ES-I3 (cell line): ENCODE data around the gene LASP1.
"Not testable (repeated sequence)": the region's sequence is repeated elsewhere in the genome, so short reads cannot be mapped to it uniquely, and the experiment has no call there.

ENCODE experiments used
- H3K36me3 ChIP-seq: 2 replicates; pipeline ENCODE4 v1.6.1; 2013; ENCODE audit warnings: mild to moderate bottlenecking, low read length, control low read depth, moderate library complexity; ENCODE audit not compliant: insufficient read depth
- H3K4me1 ChIP-seq: 2 replicates; pipeline ENCODE4 v1.6.1; 2013; ENCODE audit warnings: mild to moderate bottlenecking, control low read depth, low read length; ENCODE audit not compliant: insufficient read depth
- H3K9ac ChIP-seq: 2 replicates; pipeline ENCODE4 v1.6.1; 2013; ENCODE audit warnings: low read depth, mild to moderate bottlenecking, low read length, moderate library complexity
- H3K9me3 ChIP-seq: 2 replicates; pipeline ENCODE4 v1.6.1; 2013; ENCODE audit warnings: mild to moderate bottlenecking, low read length, moderate library complexity; ENCODE audit not compliant: control insufficient read depth, insufficient read depth

Gene LASP1

DNA sequence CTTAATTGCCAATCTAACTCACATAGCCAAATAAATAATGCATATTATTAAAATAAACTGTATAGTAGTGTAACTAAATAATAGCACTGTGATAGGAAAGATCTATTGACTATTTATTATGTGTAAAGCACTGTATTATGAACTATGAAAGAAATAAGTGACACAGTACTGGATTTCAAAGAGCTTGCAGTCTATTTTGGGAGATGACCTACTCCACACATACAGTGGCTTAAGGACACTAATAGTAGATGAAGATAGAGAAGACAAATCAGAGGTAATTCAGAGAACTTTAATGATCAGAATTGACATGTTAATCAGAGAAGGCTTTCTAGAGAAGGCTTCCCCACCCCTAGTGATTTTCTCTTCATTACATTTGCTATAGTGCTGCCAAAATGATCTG is 70.1 kb downstream of the LASP1 start:
- Histone ChIP-seq H3K9me3 (no peaks in the 10 kb centered on the region), H3K9ac (no peak overlapping the region), H3K36me3 (no peaks in the 10 kb centered on the region), H3K4me1 (peaks cover 6% of the 10 kb centered on the region; the same call in 1 of the 2 replicates)

DNA sequence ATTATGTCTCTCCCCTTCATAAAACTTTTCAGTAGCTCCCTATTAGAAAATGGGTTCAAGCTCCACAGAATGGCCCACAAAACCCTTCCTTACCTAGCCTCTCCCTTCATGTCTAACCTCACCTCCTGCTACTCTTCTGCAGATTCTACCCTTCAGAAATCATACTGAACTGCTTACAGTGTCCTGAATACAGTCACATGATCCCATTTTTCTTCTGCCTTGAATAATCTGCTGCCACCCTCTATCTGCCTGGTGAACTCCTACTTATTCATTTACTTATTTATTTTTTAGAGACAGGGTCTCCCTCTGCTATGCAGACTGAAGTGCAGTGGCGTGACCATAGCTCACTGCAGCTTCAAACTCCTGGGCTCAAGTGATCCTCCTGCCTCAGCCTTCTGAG is 70.5 kb downstream of the LASP1 start:
- Histone ChIP-seq H3K9me3 (no peaks in the 10 kb centered on the region), H3K4me1 (peaks cover 6% of the 10 kb centered on the region; the same call in 1 of the 2 replicates), H3K36me3 (no peaks in the 10 kb centered on the region), H3K9ac (no peak overlapping the region)

DNA sequence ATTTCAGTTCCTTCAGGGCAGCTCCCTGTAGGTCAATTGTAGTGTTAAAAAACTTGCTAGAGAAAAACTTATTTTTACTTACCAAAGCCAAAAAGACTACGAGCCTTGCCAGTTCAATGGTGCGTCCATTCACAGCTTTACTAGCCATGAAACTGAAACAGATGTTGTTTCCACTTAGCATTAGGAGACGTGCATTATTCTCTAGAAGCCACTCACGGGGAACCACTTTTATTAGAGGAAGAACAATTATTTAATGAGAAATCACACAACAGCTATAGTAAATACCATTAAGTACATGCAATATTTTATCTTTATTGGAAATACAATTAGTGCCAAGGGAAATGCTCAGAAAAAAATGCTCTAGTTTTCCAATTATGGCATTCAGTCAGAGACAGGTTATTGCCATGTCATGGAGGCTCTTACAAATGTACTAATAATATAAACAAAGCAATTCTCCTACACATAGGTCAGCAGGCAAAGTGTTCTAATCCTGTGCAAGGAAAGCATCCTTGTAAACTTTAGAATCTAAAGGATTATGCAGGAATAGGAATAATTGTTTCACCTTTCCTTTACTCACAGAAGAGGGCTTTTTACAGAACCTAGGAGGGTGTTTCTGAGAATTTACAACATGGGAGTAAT is 73.0 kb downstream of the LASP1 start:
- H3K9me3 ChIP-seq: no peaks in the 10 kb centered on the region
- H3K36me3 ChIP-seq: no peaks in the 10 kb centered on the region
- peaks cover 6% of the 10 kb centered on the region; the same call in 1 of the 2 replicates for H3K4me1 ChIP-seq
- H3K9ac ChIP-seq: no peak overlapping the region

DNA sequence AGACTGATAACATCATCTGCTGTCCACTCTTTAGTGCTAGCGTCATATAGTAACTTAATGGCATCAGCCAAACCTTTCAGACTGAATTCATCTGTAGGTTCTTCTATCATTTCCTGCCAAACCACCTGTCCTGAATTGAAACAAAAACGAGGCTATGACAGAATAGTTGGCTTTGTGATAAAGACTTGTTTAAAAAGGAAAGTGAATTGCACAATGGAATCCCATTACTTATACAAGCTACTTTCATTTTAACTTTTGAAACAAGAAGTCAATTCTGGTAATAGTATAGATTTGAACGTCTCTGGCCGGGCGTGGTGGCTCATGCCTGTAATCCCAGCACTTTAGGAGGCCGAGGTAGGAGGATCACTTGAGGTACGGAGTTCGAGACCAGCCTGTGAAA is 73.7 kb downstream of the LASP1 start:
- Histone ChIP-seq H3K4me1 (peaks cover under 1% of the 10 kb centered on the region; the same call in 1 of the 2 replicates), H3K9me3 (no peaks in the 10 kb centered on the region), H3K9ac (no peak overlapping the region), H3K36me3 (no peaks in the 10 kb centered on the region)

DNA sequence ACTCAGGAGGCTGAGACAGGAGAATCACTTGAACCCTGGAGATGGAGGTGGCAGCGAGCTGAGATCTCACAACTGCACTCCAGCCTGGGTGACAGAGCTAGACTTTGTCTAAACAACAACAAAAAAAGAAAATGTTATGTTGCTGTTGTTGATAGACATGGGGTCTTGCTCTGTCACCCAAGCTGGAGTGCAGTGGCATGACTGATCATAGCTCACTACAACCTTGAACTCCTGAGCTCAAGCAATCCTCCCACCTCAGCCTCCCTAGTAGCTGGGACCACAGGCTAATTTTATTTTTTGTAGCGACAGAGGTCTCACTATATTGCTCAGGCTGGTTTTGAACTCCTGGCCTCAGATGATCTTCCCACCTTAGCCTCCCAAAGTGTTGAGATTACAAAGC is 77.3 kb downstream of the LASP1 start:
- H3K9ac ChIP-seq: no peak overlapping the region
- no peaks in the 10 kb centered on the region for H3K4me1 ChIP-seq
- no peaks in the 10 kb centered on the region for H3K9me3 ChIP-seq
- no peaks in the 10 kb centered on the region for H3K36me3 ChIP-seq

DNA sequence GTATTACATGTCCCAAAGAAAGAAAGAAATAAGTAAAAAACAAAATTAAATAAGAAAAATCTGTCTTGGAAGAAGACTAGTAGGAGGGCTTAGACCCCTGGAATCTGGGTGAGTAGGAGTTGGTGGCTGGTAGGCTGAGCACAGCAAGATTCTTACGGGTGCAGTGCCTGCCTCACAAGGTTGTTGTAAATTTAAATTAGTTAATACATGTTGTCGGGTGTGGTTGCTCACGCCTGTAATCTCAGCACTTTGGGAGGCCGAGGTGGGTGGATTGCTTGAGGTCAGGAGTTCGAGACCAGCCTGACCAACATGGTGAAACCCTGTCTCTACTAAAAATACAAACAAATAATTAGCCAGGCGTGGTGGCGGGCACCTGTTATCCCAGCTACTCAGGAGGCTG is 83.9 kb downstream of the LASP1 start:
- H3K36me3 ChIP-seq, H3K9me3 ChIP-seq, H3K9ac ChIP-seq, H3K4me1 ChIP-seq: not testable (repeated sequence)

DNA sequence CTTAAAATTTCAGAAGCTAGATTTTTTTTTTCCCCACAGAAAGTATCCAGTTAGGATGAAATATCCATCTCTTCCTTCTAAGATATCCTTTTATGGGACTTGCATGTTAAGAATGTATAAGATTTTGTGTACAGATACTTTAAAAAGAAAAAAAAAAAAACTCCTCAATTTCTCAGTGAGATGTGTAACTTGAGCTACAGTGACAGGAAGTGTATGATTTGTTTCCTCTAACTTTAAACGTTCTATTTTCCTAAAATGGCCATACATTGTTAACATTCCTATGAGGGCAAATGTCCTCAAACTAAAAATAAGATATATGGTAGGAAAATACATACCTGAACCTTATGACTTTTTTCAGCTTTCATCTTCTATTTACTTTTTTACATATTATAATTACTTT is 88.5 kb downstream of the LASP1 start:
- Histone ChIP-seq H3K9me3 (no peaks in the 10 kb centered on the region), H3K36me3 (no peaks in the 10 kb centered on the region), H3K9ac (no peak overlapping the region), H3K4me1 (no peaks in the 10 kb centered on the region)

DNA sequence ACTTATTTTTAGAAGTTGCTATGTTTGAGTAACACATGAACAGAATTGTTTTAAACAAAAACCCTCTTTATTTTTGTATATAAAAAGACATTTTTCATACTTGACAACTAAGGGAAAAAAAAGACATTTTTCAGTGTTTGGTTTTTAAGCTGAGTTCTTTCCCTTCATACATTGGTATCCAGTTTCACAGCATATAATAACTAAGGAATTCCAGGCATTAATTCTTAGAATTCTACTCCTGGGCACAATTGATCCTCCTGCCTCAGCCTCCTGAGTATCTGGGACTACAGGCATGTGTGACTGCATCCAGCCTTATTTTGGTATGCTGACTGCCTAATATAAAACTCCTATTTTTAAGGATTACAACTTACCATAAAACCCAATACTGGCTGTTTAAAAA is 88.9 kb downstream of the LASP1 start:
- no peaks in the 10 kb centered on the region for H3K9me3 ChIP-seq
- no peak overlapping the region for H3K9ac ChIP-seq
- no peaks in the 10 kb centered on the region for H3K4me1 ChIP-seq
- H3K36me3 ChIP-seq: no peaks in the 10 kb centered on the region

DNA sequence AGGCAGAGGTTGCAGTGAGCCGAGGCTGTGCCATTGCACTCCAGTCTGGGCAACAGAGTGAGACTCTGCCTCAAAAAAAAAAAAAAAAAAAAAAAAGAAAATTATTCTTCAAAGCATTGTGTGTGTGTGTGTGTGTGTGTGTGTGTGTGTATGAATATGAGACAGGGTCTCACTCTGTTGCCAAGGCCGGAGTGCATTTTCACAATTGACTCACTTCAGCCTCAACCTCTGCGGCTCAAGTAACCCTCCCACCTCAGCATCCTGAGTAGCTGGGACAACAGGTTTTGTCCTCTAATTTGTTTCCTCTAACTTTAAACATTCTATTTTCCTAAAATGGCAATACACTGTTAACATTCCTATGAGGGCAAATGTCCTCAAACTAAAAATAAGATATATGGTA is 89.7 kb downstream of the LASP1 start:
- Histone ChIP-seq H3K36me3 (no peaks in the 10 kb centered on the region), H3K9me3 (no peaks in the 10 kb centered on the region), H3K9ac (no peak overlapping the region), H3K4me1 (no peaks in the 10 kb centered on the region)

DNA sequence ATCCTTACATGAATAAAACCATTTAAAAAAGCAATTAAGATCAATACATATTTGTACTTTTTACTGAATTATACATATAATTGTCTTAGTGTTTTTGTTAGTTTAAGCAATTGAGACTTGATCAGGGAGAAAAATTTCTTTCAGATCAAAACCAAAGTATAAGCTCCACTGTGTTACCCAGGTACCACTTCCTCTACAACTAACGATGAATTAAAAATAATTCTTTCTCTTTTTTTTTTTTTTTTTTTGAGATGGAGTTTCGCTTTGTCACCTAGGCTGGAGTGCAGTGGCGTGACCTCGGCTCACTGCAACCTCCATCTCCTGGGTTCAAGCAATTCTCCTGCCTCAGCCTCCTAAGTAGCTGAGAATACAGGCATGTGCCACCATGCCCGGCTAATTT is 90.5 kb downstream of the LASP1 start:
- Histone ChIP-seq H3K9me3 (no peaks in the 10 kb centered on the region), H3K36me3 (no peaks in the 10 kb centered on the region), H3K4me1 (no peaks in the 10 kb centered on the region), H3K9ac (no peak overlapping the region)

DNA sequence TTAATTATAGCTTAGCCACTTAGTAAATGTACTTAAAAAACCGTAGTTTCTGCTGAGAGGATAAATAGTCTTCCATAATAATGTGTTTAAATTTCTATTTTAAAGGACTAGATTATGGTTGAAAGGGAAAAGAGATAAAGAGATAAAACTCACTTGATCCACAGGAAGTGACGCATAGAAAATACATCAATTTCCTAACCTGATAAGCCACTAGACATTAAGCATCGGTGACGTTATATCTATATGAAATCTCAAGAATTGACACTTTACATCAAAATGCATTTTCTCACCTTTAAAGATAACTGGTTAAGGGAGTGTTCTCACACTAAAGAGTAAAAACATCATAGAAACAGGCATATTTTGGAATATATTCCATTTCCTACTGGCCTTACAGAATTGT is 91.6 kb downstream of the LASP1 start:
- H3K4me1 ChIP-seq: no peaks in the 10 kb centered on the region
- no peaks in the 10 kb centered on the region for H3K36me3 ChIP-seq
- H3K9me3 ChIP-seq: no peaks in the 10 kb centered on the region
- no peak overlapping the region for H3K9ac ChIP-seq

DNA sequence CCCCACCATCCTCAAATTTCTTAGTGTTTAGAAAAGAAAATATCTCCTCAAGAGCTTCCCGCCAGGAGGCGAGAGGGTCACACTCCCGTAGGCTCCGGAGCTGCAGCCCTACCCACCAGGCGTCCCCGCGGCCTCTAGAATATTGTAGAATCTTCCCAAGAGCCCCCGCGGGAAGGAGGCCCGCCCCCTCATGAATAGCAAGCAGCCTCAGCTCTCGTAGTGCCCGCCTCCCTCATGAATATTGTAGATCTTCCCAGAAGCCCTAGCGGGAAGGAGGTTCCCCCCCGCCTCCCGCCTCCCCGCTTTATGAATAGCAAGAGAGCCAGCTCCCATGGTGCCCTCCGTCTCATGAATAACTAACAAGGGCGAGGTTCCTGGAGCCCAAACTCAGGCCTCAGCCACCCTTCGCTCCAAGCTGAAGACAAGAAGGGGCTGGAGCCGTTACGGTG is 97.5 kb downstream of the LASP1 start, which contains the start of gene FBXO47:
Gene FBXO47 (minus strand): TSS at position 114 of the 449 bp plus-strand sequence. CDS start 4,378 bp downstream, outside the sequence.
- Histone ChIP-seq H3K9me3 (no peaks in the 10 kb centered on the region), H3K36me3 (no peaks in the 10 kb centered on the region), H3K4me1 (peaks cover 2% of the 10 kb centered on the region; the same call in 1 of the 2 replicates), H3K9ac (peak within 1 kb of the TSS; percentile 56)

DNA sequence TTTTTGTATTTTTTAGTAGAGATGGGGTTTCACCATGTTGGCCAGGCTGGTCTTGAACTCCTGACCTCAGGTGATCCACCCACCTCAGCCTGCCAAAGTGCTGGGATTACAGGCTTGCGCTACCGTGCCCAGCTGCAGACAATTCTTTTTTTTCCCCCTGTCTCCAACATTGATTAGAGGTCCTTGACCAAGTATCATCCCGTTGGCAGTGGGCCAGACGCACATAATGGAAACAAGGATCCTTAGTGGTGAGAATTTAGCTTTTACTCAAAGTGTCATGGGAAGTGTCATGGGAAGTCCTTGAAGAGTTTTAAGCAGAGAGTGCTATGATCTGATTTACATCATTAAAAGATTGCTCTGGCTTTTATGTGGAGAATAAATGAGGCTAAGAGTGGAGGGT is 99.4 kb downstream of the LASP1 start:
- peaks cover 6% of the 10 kb centered on the region; the same call in 1 of the 2 replicates for H3K4me1 ChIP-seq
- no peaks in the 10 kb centered on the region for H3K9me3 ChIP-seq
- H3K36me3 ChIP-seq: no peaks in the 10 kb centered on the region
- H3K9ac ChIP-seq: no peak overlapping the region

DNA sequence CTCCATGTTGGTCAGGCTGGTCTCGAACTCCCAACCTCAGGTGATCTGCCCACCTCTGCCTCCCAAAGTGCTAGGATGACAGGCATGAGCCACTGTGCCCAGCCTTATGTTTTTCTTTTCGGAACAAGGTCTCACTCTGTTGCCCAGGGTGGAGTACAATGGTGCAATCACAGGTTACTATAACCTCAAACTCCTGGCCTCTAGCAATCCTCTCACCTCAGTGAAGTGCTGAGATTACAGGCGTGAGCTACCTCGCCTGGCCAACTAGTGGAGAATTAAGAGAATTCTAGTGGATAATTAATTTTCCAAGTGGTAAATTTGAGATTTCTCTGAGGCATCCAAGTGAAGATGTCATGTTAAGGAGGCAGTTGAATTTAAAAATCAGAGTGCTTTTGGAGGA is 100.3 kb downstream of the LASP1 start:
- peaks cover 6% of the 10 kb centered on the region; the same call in 1 of the 2 replicates for H3K4me1 ChIP-seq
- no peaks in the 10 kb centered on the region for H3K9me3 ChIP-seq
- H3K36me3 ChIP-seq: no peaks in the 10 kb centered on the region
- no peak overlapping the region for H3K9ac ChIP-seq

DNA sequence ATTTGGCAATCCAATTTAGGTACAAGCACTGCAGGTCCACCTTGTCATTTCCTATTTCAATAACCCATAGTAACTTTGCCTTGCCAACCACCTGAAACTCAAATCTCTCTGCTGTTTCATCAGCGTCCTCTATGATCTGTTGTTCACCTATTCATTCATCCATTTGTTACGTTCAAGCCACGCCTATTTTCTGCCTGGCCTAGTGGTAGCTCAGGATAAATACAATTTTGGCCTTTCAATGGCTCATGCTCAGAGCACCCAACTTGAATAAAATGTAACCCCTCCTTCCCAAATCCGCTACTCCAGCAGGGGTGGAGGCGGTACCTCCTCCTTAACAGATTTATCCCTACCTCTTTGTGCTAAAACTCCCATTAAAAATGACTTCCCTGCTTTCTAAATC is 100.9 kb downstream of the LASP1 start:
- no peaks in the 10 kb centered on the region for H3K9me3 ChIP-seq
- H3K36me3 ChIP-seq: no peaks in the 10 kb centered on the region
- no peak overlapping the region for H3K9ac ChIP-seq
- H3K4me1 ChIP-seq: peaks cover 6% of the 10 kb centered on the region; the same call in 1 of the 2 replicates
